HEK293 (cell line): ENCODE results near the gene MMP14.

Experiments used
- EGR2 ChIP-seq: fragments of 450-650 bp; formaldehyde crosslinking; IDR thresholded peaks from 2 replicates; pipeline ENCODE4 v1.5.1; 2016; ENCODE audit warnings: low read depth, missing biosample characterization, missing genetic modification characterization
- GLIS1 ChIP-seq: fragments of 450-650 bp; formaldehyde crosslinking; IDR thresholded peaks from 2 replicates; pipeline ENCODE4 v1.5.1; 2016; ENCODE audit warnings: missing biosample characterization, missing genetic modification characterization
- HOXA7 ChIP-seq: sonication (generic); formaldehyde crosslinking; IDR thresholded peaks from 2 replicates; pipeline ENCODE4 v1.8.1; 2022; ENCODE audit warnings: missing genetic modification reagents, borderline replicate concordance
- IKZF3 ChIP-seq: fragments of 450-650 bp; IDR thresholded peaks from 2 replicates; pipeline ENCODE4 v1.5.0; 2018; ENCODE audit warnings: missing biosample characterization, mild to moderate bottlenecking, missing genetic modification characterization, moderate library complexity
- KLF16 ChIP-seq: fragments of 450-650 bp; formaldehyde crosslinking; IDR thresholded peaks from 2 replicates; pipeline ENCODE4 v1.5.1; 2017; ENCODE audit warnings: missing biosample characterization, missing genetic modification characterization
- SALL2 ChIP-seq: fragments of 450-650 bp; formaldehyde crosslinking; IDR thresholded peaks from 2 replicates; pipeline ENCODE4 v1.5.0; 2017; ENCODE audit warnings: missing biosample characterization, mild to moderate bottlenecking, missing genetic modification characterization, borderline replicate concordance
- SCRT1 ChIP-seq: fragments of 450-650 bp; formaldehyde crosslinking; IDR thresholded peaks from 2 replicates; pipeline ENCODE4 v1.5.1; 2016; ENCODE audit warnings: missing biosample characterization, missing genetic modification characterization, borderline replicate concordance
- WT1 ChIP-seq: fragments of 450-650 bp; formaldehyde crosslinking; IDR thresholded peaks from 2 replicates; pipeline ENCODE4 v1.5.1; 2016; ENCODE audit warnings: missing biosample characterization, missing genetic modification characterization
- ZBTB20 ChIP-seq: fragments of 450-650 bp; formaldehyde crosslinking; IDR thresholded peaks from 2 replicates; pipeline ENCODE4 v1.5.1; 2016; ENCODE audit warnings: missing biosample characterization, missing genetic modification characterization
- ZEB2 ChIP-seq: fragments of 450-650 bp; formaldehyde crosslinking; IDR thresholded peaks from 2 replicates; pipeline ENCODE4 v1.5.1; 2016; ENCODE audit warnings: missing biosample characterization, missing genetic modification characterization
- ZNF114 ChIP-seq: fragments of 450-650 bp; formaldehyde crosslinking; IDR thresholded peaks from 2 replicates; pipeline ENCODE4 v1.5.0; 2017; ENCODE audit warnings: missing biosample characterization, missing genetic modification characterization
- ZNF132 ChIP-seq: fragments of 450-650 bp; formaldehyde crosslinking; IDR thresholded peaks from 2 replicates; pipeline ENCODE4 v1.5.1; 2017; ENCODE audit warnings: missing biosample characterization, missing genetic modification characterization, borderline replicate concordance
- ZNF248 ChIP-seq: fragments of 450-650 bp; formaldehyde crosslinking; IDR thresholded peaks from 2 replicates; pipeline ENCODE4 v1.5.1; 2017; ENCODE audit warnings: missing biosample characterization, missing genetic modification characterization
- ZNF26 ChIP-seq: fragments of 450-650 bp; formaldehyde crosslinking; IDR thresholded peaks from 2 replicates; pipeline ENCODE4 v1.5.1; 2016; ENCODE audit warnings: missing biosample characterization, missing genetic modification characterization
- ZNF274 ChIP-seq, 2 experiments: fragments of 200-500 bp in 1 of 2; fragments of 450-650 bp in 1 of 2; sonication (Bioruptor generic) in 1 of 2; formaldehyde crosslinking in 1 of 2; IDR thresholded peaks; 2 replicates each; pipeline versions ENCODE4 v1.5.1 to v1.6.1; 2014 to 2016; ENCODE audit warnings: borderline replicate concordance in 1 of 2, inconsistent platforms in 1 of 2, low read length in 1 of 2, missing biosample characterization in 1 of 2, missing genetic modification characterization in 1 of 2
- ZNF449 ChIP-seq: fragments of 450-650 bp; formaldehyde crosslinking; IDR thresholded peaks from 2 replicates; pipeline ENCODE4 v1.5.1; 2017; ENCODE audit warnings: missing biosample characterization, mild to moderate bottlenecking, missing genetic modification characterization, moderate library complexity
- ZNF544 ChIP-seq: fragments of 450-650 bp; formaldehyde crosslinking; IDR thresholded peaks from 2 replicates; pipeline ENCODE4 v1.5.0; 2017; ENCODE audit warnings: missing biosample characterization, missing genetic modification characterization
- ZNF596 ChIP-seq: fragments of 450-650 bp; IDR thresholded peaks from 2 replicates; pipeline ENCODE4 v1.5.0; 2018; ENCODE audit warnings: missing biosample characterization, mild to moderate bottlenecking, missing genetic modification characterization, moderate library complexity
- ZNF600 ChIP-seq: fragments of 450-650 bp; formaldehyde crosslinking; IDR thresholded peaks from 2 replicates; pipeline ENCODE4 v1.5.1; 2016; ENCODE audit warnings: missing biosample characterization, missing genetic modification characterization
- ZNF639 ChIP-seq: fragments of 450-650 bp; formaldehyde crosslinking; IDR thresholded peaks from 2 replicates; pipeline ENCODE4 v1.5.1; 2016; ENCODE audit warnings: missing biosample characterization, missing genetic modification characterization
- ZNF654 ChIP-seq: fragments of 450-650 bp; formaldehyde crosslinking; IDR thresholded peaks from 2 replicates; pipeline ENCODE4 v1.5.1; 2016; ENCODE audit warnings: low read depth, missing biosample characterization, missing genetic modification characterization
- TF ChIP-seq, protein P1 (sequence below): fragments of 450-650 bp; formaldehyde crosslinking; IDR thresholded peaks from 2 replicates; pipeline ENCODE4 v1.5.1; 2016; ENCODE audit warnings: missing biosample characterization, missing genetic modification characterization
- TF ChIP-seq, protein P2 (sequence below): fragments of 450-650 bp; formaldehyde crosslinking; conservative IDR thresholded peaks from 2 replicates; pipeline ENCODE4 v1.5.1; 2016; ENCODE audit warnings: low read depth, missing biosample characterization, missing genetic modification characterization
- TF ChIP-seq, protein P3 (sequence below): fragments of 450-650 bp; formaldehyde crosslinking; IDR thresholded peaks from 2 replicates; pipeline ENCODE4 v1.5.1; 2016; ENCODE audit warnings: missing biosample characterization, missing genetic modification characterization

Gene MMP14

GRCh38 chr14:22872033-22872832, 35.8 kb downstream of the MMP14 start (continued):
- no peak for TF ChIP-seq ZNF248 (tag by site-specific recombination)
- 0 out of 2 replicates have a peak, but pooled peaks have one; percentile 11 for TF ChIP-seq KLF16 (tag by site-specific recombination)
- peak; percentile 72; the same call in 1 of the 2 replicates for TF ChIP-seq ZEB2
- TF ChIP-seq ZNF600 (tag by site-specific recombination), result no peak
- TF ChIP-seq SALL2 (tag by site-specific recombination), result no peak
- TF ChIP-seq ZNF596 (tag by site-specific recombination), result no peak
- no peak for TF ChIP-seq ZNF26 (tag by site-specific recombination)
- TF ChIP-seq ZNF639, result peak; percentile 39; the same call in 1 of the 2 replicates
- TF ChIP-seq ZNF132 (tag by site-specific recombination), result no peak
- TF ChIP-seq, protein P1, sequence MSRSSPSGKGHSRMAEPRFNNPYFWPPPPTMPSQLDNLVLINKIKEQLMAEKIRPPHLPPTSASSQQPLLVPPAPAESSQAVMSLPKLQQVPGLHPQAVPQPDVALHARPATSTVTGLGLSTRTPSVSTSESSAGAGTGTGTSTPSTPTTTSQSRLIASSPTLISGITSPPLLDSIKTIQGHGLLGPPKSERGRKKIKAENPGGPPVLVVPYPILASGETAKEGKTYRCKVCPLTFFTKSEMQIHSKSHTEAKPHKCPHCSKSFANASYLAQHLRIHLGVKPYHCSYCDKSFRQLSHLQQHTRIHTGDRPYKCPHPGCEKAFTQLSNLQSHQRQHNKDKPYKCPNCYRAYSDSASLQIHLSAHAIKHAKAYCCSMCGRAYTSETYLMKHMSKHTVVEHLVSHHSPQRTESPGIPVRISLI (tag by site-specific recombination), result no peak
- TF ChIP-seq HOXA7 (CRISPR knock-in tag), result no peak
- no peak for TF ChIP-seq WT1
- TF ChIP-seq ZNF544 (tag by site-specific recombination), result no peak
- TF ChIP-seq ZBTB20 (tag by site-specific recombination), result peak; percentile 94
- TF ChIP-seq, protein P2, sequence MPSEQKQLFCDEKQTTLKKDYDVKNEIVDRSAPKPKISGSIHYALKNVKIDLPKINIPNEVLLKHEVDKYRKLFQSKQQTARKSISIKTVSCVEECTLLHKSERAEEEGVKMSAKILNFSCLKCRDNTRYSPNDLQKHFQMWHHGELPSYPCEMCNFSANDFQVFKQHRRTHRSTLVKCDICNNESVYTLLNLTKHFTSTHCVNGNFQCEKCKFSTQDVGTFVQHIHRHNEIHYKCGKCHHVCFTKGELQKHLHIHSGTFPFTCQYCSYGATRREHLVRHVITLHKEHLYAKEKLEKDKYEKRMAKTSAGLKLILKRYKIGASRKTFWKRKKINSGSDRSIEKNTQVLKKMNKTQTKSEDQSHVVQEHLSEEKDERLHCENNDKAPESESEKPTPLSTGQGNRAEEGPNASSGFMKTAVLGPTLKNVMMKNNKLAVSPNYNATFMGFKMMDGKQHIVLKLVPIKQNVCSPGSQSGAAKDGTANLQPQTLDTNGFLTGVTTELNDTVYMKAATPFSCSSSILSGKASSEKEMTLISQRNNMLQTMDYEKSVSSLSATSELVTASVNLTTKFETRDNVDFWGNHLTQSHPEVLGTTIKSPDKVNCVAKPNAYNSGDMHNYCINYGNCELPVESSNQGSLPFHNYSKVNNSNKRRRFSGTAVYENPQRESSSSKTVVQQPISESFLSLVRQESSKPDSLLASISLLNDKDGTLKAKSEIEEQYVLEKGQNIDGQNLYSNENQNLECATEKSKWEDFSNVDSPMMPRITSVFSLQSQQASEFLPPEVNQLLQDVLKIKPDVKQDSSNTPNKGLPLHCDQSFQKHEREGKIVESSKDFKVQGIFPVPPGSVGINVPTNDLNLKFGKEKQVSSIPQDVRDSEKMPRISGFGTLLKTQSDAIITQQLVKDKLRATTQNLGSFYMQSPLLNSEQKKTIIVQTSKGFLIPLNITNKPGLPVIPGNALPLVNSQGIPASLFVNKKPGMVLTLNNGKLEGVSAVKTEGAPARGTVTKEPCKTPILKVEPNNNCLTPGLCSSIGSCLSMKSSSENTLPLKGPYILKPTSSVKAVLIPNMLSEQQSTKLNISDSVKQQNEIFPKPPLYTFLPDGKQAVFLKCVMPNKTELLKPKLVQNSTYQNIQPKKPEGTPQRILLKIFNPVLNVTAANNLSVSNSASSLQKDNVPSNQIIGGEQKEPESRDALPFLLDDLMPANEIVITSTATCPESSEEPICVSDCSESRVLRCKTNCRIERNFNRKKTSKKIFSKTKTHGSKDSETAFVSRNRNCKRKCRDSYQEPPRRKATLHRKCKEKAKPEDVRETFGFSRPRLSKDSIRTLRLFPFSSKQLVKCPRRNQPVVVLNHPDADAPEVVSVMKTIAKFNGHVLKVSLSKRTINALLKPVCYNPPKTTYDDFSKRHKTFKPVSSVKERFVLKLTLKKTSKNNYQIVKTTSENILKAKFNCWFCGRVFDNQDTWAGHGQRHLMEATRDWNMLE (tag by site-specific recombination), result no peak
- TF ChIP-seq GLIS1 (tag by site-specific recombination), result peak; percentile 36
- TF ChIP-seq EGR2 (tag by site-specific recombination), result no peak
- TF ChIP-seq ZNF114, result no peak
- peak; percentile 98 for TF ChIP-seq IKZF3 (tag by site-specific recombination)
- peak; percentile 44 for TF ChIP-seq ZNF654 (tag by site-specific recombination)
- TF ChIP-seq ZNF274 (IDR thresholded peaks at IDR 0.05; ENCODE audit: low read length), result no peak
- TF ChIP-seq ZNF274 (tag by site-specific recombination; IDR thresholded peaks at IDR 0.05; ENCODE audit: borderline replicate concordance), result no peak
- TF ChIP-seq SCRT1 (tag by site-specific recombination), result no peak
- no peak for TF ChIP-seq ZNF449 (tag by site-specific recombination)
- TF ChIP-seq, protein P3, sequence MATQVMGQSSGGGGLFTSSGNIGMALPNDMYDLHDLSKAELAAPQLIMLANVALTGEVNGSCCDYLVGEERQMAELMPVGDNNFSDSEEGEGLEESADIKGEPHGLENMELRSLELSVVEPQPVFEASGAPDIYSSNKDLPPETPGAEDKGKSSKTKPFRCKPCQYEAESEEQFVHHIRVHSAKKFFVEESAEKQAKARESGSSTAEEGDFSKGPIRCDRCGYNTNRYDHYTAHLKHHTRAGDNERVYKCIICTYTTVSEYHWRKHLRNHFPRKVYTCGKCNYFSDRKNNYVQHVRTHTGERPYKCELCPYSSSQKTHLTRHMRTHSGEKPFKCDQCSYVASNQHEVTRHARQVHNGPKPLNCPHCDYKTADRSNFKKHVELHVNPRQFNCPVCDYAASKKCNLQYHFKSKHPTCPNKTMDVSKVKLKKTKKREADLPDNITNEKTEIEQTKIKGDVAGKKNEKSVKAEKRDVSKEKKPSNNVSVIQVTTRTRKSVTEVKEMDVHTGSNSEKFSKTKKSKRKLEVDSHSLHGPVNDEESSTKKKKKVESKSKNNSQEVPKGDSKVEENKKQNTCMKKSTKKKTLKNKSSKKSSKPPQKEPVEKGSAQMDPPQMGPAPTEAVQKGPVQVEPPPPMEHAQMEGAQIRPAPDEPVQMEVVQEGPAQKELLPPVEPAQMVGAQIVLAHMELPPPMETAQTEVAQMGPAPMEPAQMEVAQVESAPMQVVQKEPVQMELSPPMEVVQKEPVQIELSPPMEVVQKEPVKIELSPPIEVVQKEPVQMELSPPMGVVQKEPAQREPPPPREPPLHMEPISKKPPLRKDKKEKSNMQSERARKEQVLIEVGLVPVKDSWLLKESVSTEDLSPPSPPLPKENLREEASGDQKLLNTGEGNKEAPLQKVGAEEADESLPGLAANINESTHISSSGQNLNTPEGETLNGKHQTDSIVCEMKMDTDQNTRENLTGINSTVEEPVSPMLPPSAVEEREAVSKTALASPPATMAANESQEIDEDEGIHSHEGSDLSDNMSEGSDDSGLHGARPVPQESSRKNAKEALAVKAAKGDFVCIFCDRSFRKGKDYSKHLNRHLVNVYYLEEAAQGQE, result no peak
